Thymus (tissue), 11 donors: ENCODE results near the gene ERI3. TPM values are rescaled to one million over a fixed set of nuclear protein-coding genes. Genes with fewer than 3 reads are reported as not detected.

Source experiments
- DNase-seq, 9 donors: peaks; one replicate each; pipeline ENCODE4 v3.0.0-alpha.2; 2013; ENCODE audit warnings: low spot score in 9 of 9, low read depth in 6 of 9, missing footprints in 1 of 9
- H3K27ac ChIP-seq, 2 donors: one replicate each; pipeline ENCODE4 v1.5.1; 2013; ENCODE audit warnings: control low read depth in 1 of 2, low read depth in 1 of 2, low read length in 1 of 2, mild to moderate bottlenecking in 1 of 2, moderate library complexity in 1 of 2
- H3K27me3 ChIP-seq, 2 donors: one replicate each; pipeline ENCODE4 v1.5.1; 2013; ENCODE audit warnings: low read length in 1 of 2; ENCODE audit not compliant: control insufficient read depth in 2 of 2, insufficient read depth in 1 of 2
- H3K36me3 ChIP-seq, 2 donors: one replicate each; pipeline ENCODE4 v1.5.1; 2013; ENCODE audit warnings: low read length in 1 of 2, mild to moderate bottlenecking in 1 of 2, moderate library complexity in 1 of 2; ENCODE audit not compliant: control insufficient read depth in 2 of 2, insufficient read depth in 2 of 2
- H3K4me1 ChIP-seq, 2 donors: one replicate each; pipeline ENCODE4 v1.5.1; 2013; ENCODE audit warnings: low read length in 2 of 2; ENCODE audit not compliant: control insufficient read depth in 2 of 2, insufficient read depth in 2 of 2
- H3K4me3 ChIP-seq, 2 donors: one replicate each; pipeline ENCODE4 v1.5.1; 2013; ENCODE audit warnings: low read length in 2 of 2, control low read depth in 1 of 2, mild to moderate bottlenecking in 1 of 2
- H3K9me3 ChIP-seq, 2 donors: one replicate each; pipeline ENCODE4 v1.5.1; 2013; ENCODE audit warnings: low read length in 1 of 2, mild to moderate bottlenecking in 1 of 2; ENCODE audit not compliant: control insufficient read depth in 2 of 2, insufficient read depth in 1 of 2
- WGBS: extraction: QIAGEN DNeasy Blood & Tissue Kit; methylation state at CpG from one replicate; pipeline ENCODE4 v1.1.7; 2013; 5-methylcytosine and 5-hydroxymethylcytosine counted together
- polyA plus RNA-seq: library from polyadenylated mRNA; stranded (reverse); fragments of 200-250 nt; gene quantifications from one replicate; pipeline ENCODE4 v1.2.3, GENCODE V29; 2013
- total RNA-seq: library from RNA; stranded (reverse); fragments of 120-200 nt; gene quantifications from one replicate; pipeline ENCODE4 v1.2.4, GENCODE V29; 2013
- donor health status: healthy.

ERI3 gene
- total and polyA plus RNA-seq, 2 donors, result 28.0 to 42.4 TPM

GRCh38 chr1:44354268-44354839 is 703 bp downstream of the ERI3 start:
- Histone ChIP-seq H3K27me3 (no peaks in the 10 kb centered on the region), H3K4me1 (peaks cover 4 to 10% of the 10 kb centered on the region in 2 donors), H3K27ac (no peak overlapping the region), H3K9me3 (no peaks in the 10 kb centered on the region), H3K4me3 (peak overlapping the region; percentile 69 to 80), H3K36me3 (no peaks in the 10 kb centered on the region)
- DNase-seq, result no peak
- 66% methylated on average over 10 of the region's 10 CpGs for WGBS

- Histone ChIP-seq H3K4me1 (peaks cover 4 to 10% of the 10 kb centered on the region in 2 donors), H3K4me3 (no peak overlapping the region), H3K27ac (no peak overlapping the region), H3K36me3 (no peaks in the 10 kb centered on the region), H3K9me3 (no peaks in the 10 kb centered on the region), H3K27me3 (no peaks in the 10 kb centered on the region)
- no peak for DNase-seq
- 96% methylated on average over 1 of the region's 1 CpG for WGBS
These were observed 1.5 kb downstream of the ERI3 start for GRCh38 chr1:44353604-44354003.

GRCh38 chr1:44351289-44351688 is 3.8 kb downstream of the ERI3 start:
- no peaks in the 10 kb centered on the region for H3K27me3 ChIP-seq
- no peak for DNase-seq
- WGBS, result 96% methylated on average over 2 of the region's 2 CpGs
- H3K4me1 ChIP-seq, result peaks cover 4 to 10% of the 10 kb centered on the region in 2 donors
- no peak overlapping the region for H3K4me3 ChIP-seq
- H3K27ac ChIP-seq, result no peak overlapping the region
- H3K36me3 ChIP-seq, result no peaks in the 10 kb centered on the region
- H3K9me3 ChIP-seq, result no peaks in the 10 kb centered on the region

GRCh38 chr1:44348061-44348485 is 7.0 kb downstream of the ERI3 start:
- WGBS, result 98% methylated on average over 4 of the region's 4 CpGs
- no peak overlapping the region for H3K4me3 ChIP-seq
- no peaks in the 10 kb centered on the region for H3K9me3 ChIP-seq
- H3K36me3 ChIP-seq, result no peaks in the 10 kb centered on the region
- no peaks in the 10 kb centered on the region for H3K4me1 ChIP-seq
- H3K27me3 ChIP-seq, result no peaks in the 10 kb centered on the region
- no peak for DNase-seq
- H3K27ac ChIP-seq, result no peak overlapping the region

DNA sequence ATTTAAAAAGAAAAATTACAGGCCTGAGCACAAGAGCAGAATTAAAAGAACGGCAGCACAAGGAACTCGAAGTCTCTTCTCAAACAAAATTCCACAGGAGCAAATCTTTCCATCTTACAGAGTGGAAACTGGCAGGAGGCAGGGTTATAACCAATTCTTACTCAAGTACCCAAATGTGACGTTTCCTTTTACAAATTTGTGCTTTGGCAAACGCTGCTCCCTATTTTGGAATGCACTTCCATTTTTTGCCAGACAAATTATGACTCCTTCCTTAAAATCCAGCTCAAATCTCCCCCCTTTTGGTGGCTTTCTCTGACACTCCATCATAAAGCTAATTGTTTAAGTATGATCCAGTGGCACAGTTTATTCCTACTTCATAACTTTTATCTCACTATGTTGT is 7.8 kb downstream of the ERI3 start:
- no peaks in the 10 kb centered on the region for H3K4me1 ChIP-seq
- H3K4me3 ChIP-seq, result no peak overlapping the region
- H3K27me3 ChIP-seq, result no peaks in the 10 kb centered on the region
- no peaks in the 10 kb centered on the region for H3K9me3 ChIP-seq
- DNase-seq, result no peak
- WGBS, result 97% methylated on average over 4 of the region's 4 CpGs
- no peak overlapping the region for H3K27ac ChIP-seq
- no peaks in the 10 kb centered on the region for H3K36me3 ChIP-seq

GRCh38 chr1:44346878-44347277 is 8.2 kb downstream of the ERI3 start:
- H3K36me3 ChIP-seq, result no peaks in the 10 kb centered on the region
- H3K4me3 ChIP-seq, result no peak overlapping the region
- WGBS, result 99% methylated on average over 6 of the region's 6 CpGs
- H3K9me3 ChIP-seq, result no peaks in the 10 kb centered on the region
- no peaks in the 10 kb centered on the region for H3K27me3 ChIP-seq
- DNase-seq, result no peak
- no peaks in the 10 kb centered on the region for H3K4me1 ChIP-seq
- H3K27ac ChIP-seq, result no peak overlapping the region

GRCh38 chr1:44346184-44346583 is 8.9 kb downstream of the ERI3 start:
- Histone ChIP-seq H3K27me3 (no peaks in the 10 kb centered on the region), H3K36me3 (no peaks in the 10 kb centered on the region), H3K4me3 (no peak overlapping the region), H3K27ac (no peak overlapping the region), H3K9me3 (no peaks in the 10 kb centered on the region), H3K4me1 (no peaks in the 10 kb centered on the region)
- DNase-seq, result no peak
- WGBS, result 96% methylated on average over 2 of the region's 2 CpGs

DNA sequence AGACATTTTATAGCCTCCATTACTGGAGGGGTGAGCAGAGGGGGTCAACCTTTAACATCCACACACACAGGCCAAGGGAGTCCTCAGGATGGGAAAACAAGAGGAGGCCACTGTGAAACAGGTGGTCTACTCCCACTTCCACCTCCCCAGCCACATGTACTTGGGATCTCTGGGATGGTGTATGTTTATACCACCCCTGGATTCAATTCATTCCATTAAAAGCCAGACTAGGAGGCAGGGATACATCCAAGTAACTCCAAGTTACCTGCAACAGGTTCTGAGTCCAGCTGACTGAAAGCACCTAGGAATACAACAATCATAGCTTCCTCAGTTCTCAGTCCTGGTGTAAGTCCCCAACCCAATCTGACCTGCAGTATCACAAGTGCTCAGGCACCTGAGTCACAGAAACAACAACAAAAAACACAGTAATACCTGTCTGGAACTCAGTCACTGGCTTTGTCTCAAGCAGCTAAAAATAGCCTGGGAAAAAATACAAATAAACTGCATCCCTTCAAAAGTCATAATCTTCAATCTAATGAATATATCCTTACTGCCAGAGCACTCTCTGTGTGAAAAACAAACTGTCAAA is 9.8 kb downstream of the ERI3 start:
- Histone ChIP-seq H3K4me3 (no peak overlapping the region), H3K27me3 (no peaks in the 10 kb centered on the region), H3K4me1 (no peaks in the 10 kb centered on the region), H3K27ac (no peak overlapping the region), H3K9me3 (no peaks in the 10 kb centered on the region), H3K36me3 (no peaks in the 10 kb centered on the region)
- no peak for DNase-seq

DNA sequence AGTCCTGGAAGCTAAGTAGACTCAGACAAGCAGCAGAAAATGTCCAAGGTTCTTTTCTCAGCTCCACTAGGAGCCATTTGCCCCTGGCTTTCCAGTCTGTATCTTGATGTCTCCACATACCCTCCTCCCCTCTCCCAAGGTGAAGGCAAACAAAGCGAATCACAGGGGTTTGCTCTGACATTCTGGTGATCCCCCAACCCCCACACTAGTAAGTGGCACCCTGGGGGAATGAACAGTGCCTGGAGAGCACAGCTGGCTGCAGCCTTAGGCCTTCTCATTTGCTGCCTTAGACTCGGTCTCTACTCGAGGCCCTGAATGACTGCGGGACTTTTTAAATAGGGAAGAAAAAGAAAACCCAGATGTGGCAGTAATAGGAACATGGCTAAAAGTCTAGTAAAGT is 15.3 kb downstream of the ERI3 start:
- peaks cover 0 to 1% of the 10 kb centered on the region in 2 donors for H3K9me3 ChIP-seq
- 98% methylated on average over 4 of the region's 4 CpGs for WGBS
- no peaks in the 10 kb centered on the region for H3K4me1 ChIP-seq
- H3K27ac ChIP-seq, result no peak overlapping the region
- no peak for DNase-seq
- H3K36me3 ChIP-seq, result peaks cover 19 to 28% of the 10 kb centered on the region in 2 donors
- no peaks in the 10 kb centered on the region for H3K27me3 ChIP-seq
- H3K4me3 ChIP-seq, result no peak overlapping the region
